HG03354 (cell line): ENCODE data around the gene DHRS11.

Experiments used
- ATAC-seq: cut with Tn5 transposase; IDR thresholded peaks from one replicate; pipeline ENCODE4 v1.9.1; 2021; ENCODE audit warnings: mild to moderate bottlenecking; ENCODE audit not compliant: unreplicated experiment, poor library complexity, severe bottlenecking

The DHRS11 gene, protein sequence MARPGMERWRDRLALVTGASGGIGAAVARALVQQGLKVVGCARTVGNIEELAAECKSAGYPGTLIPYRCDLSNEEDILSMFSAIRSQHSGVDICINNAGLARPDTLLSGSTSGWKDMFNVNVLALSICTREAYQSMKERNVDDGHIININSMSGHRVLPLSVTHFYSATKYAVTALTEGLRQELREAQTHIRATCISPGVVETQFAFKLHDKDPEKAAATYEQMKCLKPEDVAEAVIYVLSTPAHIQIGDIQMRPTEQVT

DNA sequence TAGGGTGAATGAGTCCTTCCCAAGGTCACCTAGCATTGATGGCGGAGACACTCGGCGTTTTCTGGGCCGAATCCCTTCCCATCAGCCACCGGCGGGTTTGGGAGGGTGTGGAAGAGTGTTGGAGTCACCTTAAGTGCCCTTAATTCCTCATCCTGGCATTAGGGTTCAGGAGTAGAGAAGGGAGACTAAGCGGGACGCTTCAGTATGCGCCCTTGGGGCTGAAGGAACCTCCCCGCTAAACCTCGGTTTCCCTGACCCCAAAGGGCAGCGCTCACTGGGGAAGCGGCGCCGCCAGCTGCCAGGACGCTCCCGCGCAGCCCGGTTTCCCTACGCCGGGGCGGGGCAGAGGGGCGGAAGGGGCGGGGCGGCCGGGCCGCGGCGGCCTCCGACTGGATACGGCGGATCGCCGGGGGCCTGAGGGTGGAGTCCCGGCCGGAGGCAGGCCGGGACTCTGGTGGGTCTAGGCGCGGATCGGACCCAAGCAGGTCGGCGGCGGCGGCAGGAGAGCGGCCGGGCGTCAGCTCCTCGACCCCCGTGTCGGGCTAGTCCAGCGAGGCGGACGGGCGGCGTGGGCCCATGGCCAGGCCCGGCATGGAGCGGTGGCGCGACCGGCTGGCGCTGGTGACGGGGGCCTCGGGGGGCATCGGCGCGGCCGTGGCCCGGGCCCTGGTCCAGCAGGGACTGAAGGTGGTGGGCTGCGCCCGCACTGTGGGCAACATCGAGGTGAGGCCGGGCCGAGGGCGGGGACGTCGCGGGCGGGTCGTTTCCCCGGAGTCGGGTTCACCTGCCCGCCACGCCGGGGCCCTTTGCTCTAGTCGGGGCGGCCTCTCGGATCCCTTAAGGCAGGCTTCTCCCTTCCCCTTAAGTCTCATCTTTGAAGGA, at the start of gene DHRS11:
DHRS11 (plus strand) TSS at position 446 of the 882 bp plus-strand sequence; CDS start at position 577, 131 bp downstream.
- ATAC-seq, result peak; percentile 81

DNA sequence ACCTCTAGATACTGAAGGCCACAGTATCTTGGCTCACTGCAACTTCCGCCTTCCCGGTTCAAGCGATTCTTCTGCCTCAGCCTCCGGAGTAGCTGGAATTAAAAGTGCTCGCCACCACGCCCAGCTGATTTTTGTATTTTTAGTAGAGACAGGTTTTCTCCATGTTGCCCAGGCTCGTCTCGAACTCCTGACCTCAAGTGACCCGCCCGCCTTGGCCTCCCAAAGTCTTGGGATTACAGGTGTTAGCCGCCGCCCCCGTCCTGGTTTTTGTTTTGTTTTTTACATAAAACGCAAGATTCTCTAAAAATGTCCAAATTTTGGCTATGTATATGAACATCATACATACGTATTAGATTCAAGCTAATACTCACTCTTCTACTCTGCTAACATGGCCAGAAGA, 48.9 kb upstream of the DHRS11 start:
- no peak for ATAC-seq

DNA sequence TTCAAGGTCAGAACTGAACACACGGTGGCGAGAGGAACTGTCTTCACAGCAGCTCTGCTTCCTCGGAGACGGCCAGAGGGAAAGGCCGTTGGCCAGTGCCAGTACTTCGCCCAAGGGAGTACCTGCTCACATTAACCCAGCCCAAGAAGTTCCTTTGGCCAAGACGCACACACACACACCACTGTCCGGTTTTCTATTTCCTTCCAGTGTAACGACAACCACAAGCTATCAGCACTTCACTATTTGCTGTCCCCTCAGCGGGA, 47.7 kb upstream of the DHRS11 start:
- peak; percentile 4 for ATAC-seq

DNA sequence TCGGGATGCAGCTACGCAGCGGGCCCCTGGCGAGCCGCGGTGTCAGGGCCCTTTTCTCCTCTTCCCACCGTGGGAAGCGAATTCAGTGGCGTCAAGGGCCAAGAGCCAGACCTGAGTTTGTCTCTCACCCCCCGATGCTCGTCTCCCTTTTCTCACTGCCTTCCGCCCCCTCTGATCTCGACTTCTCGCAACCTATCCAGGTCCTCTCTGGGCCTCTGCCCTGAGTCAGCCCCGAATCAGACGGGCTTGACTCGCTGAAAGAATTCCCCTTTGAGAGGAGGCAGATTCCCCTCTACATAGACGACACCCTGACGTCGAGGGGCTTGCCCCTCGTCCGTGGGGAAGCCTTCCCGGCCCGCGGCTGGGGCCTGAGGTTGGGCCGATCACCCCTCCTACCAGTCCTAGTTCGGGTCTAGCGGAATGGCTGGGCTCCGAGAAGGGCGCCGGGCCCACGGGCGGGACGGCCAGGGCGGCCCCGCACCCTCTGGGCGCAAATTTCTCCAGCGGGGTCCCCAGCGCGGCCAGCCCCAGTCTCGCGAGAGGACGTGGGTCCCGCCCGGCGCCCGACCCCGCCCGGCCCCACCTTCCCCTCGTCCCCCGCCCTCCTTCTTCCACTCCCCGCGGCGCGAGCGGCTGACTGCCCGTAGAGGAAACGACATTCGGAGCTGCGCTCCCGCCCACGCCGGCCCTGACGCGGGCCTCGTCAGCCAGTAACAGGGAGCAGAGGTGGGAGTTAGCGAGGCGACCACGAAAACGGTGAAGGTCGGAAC, 47.2 kb upstream of the DHRS11 start, which contains the start of gene GGNBP2:
GGNBP2 (plus strand) TSS at position 613 of the 770 bp plus-strand sequence. CDS start 806 bp downstream, outside the sequence.
- peak; percentile 54 for ATAC-seq

DNA sequence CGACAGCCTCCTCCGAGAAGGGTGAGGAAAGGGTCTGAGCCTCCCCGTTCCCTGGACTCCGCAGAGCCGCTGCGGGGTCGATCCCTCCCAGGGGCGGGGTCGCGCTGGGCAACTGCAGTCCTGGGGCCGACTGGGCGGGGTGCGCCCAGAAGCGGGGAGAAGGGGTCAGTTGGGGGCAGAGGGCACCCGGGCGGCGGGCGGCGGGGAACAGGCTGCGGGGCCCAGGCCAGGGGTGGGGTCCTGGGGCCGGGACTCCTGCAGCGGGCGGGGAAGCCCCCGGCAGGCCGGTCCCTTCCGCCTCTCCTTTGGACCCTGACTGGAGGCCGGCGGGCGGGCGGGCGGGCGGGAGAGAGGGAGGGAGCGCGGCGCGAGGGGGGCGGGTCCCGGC, 46.6 kb upstream of the DHRS11 start:
- peak; percentile 35 for ATAC-seq

DNA sequence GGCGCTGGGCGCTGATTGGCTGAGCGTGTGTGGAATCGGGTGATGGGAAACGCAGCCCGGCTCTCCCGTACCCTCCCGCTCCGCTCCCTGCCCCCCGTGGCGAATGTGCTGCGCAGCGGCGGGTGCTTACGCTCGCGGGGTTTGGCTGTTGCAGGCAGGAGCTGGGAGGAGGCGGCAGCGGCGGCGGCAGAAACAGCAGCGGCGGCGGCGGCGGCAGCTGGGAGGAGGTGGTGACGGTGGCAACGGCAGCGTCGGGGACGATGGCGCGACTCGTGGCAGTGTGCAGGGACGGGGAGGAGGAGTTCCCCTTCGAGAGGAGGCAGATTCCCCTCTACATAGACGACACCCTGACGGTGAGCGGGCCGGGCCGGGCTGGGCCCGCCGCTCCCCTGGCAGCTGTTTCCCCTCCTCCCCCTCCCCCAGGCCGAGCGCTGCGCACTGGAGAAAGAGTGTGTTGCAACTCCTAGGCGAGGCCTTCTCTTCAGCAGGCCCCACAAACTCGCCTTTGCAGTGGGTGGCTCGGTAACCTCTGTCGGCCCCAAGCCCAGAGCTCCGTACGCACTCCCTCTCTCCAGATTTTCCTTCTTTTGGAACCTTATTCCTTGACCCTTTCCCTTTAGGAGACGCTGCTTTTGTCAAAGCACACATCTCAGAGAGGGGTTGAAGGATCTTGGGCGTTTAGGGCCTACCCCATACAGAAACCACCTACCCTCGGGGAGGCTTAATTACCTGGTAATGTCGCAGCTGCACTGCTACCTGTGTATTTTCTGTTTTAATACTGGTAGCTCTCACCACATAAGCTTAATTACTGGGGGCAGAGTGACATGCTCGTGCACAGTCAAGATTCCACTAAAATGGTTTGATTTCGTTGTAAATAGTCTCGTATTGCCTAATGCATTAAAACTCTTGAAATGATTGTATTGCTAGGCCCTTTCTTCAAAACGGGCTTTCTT, 45.9 kb upstream of the DHRS11 start:
- ATAC-seq, result peak; percentile 71

DNA sequence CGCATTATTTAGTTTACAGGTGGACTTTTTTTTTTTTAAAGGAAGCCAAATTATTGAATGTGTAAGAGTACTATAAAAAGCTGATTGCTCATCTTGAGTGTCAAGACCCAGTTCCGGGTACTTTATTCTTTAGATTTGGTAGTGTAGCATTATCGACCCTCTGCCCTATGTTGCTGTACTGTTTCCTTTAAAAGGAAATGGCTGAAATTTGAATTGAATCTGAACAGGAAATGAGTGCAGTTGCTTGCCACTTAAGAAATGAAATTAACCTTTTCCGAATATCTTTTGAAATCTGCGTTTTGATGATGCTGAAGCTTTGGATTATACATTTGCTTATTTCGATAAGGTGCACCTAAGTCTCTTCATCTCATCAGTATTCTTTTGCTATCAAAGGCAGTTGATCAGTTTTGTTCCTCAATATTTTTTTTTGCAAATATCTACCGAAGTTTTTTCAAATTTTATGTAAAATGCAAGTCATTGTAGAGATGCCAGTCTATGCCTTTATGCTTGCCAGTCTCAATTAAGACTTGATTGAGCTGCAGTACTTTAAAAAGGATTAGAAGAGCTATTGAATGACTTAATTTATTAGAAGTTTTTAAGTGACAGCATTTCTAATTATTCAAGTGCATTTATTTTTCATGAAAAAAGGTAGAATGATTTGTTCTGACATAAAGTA, 45.1 kb upstream of the DHRS11 start:
- no peak for ATAC-seq

DNA sequence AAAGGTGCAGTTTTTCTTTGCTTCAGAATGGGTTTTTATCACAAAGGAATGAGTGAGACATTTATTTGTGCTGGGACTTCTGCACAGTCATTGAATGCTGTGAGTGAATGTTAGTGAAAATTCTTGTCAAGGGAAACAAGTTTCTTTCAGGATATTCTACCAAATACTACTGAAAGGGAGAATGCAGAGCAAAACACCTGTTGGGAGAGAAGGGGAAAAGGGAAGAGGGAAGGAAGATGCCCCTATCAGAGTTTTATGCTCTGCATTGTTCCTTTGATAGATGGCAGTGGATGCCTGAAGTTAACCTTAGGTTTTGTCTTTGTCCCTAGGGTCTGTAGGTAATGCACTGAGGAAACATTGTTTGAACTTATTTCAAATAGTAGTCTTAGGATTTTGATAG, 43.9 kb upstream of the DHRS11 start:
- ATAC-seq, result no peak

DNA sequence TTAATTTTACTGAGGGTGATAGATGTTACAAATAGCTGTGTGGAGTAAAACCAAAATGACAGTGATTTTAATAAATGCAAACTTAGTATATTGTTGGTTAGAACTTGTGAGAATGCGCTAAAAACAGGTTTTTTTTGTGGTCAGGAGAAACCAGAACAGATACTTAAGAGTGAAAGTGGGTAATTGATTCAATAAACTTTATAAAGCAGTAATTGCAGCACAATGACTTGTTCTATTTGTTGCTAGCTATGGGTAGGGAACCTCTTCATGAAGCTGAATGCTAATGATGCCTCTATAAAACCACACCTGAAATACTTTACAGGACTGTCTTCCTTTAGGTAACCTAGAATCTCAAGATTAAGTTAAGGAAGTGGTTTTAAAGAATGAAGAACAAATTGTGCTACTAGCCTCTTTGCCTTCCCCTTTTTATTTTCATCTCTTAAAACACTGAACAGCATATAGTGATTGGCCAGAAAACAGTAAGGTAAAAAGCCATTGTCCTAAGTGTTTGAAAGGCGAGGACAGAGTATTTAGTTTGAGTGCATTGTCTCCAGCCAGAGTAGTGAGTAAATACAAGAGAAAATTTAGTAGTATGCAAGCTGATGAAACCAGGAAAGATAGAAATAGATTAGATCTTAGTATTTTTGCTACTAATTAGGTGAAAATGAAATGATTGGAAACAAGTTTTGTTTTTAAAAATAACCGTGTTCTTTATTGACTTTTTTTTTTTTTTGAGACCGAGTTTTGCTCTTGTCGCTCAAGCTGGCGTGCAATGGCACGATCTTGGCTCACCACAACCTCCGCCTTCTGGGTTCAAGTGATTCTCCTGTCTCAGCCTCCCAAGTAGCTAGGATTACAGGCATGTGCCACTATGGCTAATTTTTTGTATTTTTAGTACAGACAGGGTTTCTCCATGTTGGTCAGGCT, 40.9 kb upstream of the DHRS11 start:
- no peak for ATAC-seq

DNA sequence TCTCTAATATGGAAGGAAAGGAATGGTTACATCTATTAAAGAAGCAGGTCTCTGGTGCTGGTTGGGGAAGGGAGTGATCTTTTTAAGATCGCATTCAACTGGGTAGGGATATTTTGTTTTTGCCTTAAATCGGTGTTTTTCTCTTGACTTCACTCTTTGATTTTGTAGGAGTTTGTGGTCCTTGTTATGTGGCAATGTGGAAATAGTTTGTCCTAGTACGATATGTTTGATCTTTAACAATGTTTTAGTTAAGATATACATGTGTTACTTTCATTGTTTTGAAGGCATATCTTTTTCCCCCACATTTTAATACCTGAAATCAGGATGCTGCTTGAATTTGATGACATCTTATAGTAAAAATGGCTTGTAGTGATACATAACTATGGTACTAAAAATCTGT, 38.2 kb upstream of the DHRS11 start:
- no peak for ATAC-seq

DNA sequence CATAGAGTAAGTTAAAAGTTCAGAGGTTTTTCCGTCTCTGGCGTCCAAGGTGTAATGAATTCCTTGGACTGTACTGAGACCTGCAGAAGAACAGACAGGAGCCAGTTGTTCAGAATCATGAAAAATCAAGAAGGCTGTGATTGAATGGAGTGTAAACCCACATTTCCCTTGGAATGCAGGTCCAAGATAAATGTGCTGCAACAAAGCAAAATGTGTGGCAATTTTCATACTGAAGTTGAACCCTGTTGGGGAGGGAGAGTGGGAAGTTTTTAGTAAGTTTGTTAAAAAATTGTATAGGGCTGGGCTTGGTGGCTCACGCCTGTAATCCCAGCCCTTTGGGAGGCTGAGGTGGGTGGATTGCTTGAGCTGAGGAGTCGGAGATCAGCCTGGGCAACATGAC, 25.6 kb upstream of the DHRS11 start:
- ATAC-seq, result no peak

DNA sequence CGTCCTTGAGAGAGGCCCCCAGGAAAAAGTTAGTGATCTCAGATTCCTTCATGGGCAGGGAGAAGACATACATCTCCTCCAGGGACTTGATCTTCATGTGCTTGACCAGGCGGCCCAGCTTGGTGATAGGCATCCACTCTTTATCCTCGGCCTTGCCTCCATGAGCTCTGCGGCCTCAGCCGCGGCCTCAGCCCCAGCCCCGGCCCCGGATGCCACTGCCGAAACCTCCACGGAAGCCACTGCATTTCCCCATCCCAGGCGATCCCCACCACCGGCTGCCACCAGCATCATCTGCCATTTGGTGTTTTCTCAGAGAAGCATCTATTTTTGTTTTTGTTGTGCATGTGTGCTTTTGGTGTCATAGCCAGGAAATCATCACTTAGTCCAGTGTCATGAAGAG, 16.7 kb upstream of the DHRS11 start:
- ATAC-seq, result no peak

DNA sequence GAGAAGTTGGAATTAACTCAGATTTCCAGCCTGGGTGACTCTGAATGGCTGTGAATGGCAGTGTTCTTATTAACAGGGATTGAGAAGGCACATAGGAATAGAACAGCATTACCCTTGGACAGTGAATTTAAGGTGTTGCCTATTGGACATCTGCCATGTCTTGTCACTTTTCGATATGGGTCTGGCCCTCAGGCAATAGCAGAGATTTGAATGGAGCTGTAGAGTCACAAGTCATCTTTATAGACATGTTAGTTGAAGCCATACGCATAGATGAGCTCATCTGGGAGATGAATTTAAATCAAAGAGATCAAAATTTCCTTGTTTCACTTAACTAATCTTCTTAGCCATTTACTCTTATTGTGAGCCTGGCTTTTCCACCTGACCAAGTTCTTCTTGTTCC, 14.9 kb upstream of the DHRS11 start:
- ATAC-seq, result no peak

DNA sequence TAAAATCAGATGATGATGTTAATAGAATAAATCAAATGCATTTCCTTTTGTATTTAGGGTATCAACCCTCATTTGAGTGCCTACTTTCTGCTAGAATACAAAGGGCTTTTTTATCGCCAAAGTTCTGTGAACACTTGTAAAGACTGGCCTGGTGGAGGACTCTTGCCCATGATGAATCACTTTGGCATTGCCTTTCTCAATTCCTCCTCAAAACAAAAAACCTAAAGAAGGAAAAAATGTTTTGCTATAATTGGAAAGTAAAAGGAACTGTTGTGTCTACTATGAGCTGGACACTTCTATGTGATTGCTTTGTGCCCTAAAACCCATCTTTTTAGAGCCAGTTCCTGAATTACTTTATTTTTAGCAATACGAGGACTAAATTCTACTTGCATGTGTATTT, 13.0 kb upstream of the DHRS11 start:
- ATAC-seq, result no peak

DNA sequence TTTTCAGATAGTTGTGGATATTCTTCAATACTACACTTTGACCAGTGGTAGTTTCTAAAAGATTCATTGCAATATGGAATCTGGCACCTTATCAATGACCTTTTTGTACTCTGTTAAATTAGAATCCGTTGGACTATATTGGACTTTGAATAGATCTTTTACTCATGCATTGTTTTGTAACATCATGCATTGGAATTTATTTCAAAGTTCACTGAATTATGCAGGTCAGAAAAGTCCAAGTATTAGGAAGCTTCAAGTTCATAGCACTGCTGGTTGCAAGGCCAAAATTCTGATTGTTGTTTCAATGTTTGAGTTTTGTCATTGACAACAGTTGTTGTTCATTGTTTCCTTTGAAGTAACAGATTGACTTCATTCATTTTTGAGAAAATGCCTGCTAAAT, 7.9 kb upstream of the DHRS11 start:
- no peak for ATAC-seq

DNA sequence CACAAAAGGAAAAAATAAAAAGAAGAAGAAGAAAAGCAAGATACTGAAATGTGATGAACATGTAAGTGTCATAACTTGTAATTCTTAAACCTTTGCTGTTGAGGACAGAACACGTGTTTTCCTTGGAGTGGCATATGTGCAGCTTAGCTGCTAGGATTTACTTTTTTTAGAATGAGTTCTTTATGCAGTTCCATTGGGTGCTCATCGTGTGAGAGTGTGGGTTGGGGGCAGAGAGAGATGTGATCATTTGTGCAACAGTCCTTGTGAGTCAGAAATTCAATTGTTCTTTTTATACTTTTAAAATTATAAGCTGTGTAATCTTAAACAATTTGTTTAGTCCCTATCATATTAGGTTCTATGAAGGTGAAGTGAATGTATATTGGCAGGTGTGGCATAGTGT, 5.5 kb upstream of the DHRS11 start:
- no peak for ATAC-seq

DNA sequence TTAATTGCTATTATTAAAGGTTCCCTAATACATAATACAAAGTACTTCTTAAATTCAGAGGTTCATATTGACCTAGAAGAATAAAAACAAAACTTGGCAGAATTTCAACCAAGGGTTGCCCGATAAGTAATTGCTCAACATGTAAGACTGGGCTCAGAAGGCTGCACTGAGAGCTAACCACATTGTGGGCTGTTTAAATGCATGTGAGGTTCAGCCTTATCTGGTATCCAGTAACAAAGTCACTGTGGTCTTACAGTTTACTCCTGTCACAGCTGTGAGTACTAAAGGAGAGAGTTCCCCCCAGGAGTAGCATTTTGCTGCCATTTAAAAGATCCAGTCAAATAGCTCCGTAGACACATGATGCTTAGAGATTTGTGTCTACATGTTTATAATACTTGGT, 1.6 kb upstream of the DHRS11 start:
- no peak for ATAC-seq

DNA sequence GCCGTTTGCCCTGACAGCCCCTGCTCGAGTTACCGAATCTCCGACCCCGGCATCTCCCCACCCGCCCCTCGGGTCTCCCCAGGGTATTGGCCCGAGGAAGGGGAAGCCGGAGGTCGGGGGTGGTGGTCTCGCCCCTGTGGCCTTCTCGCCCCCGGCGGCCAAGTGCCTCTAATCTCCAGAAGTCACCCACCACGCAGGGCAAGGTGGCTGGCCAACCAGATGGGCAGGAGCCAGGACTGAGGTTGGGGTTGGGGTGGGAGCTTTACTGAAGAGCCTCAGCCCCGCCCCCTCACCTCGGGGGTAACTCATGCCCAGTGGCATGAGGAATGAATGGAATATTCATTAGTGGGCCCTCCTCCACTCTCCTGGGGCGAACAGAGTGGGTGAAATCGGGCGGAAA, 637 bp downstream of the DHRS11 start:
- ATAC-seq, result no peak
